Measurements from ENCODE around the gene RABL2B. TPM values are rescaled to one million over a fixed set of nuclear protein-coding genes. Genes with fewer than 3 reads are reported as not detected.

The RABL2B gene
- total RNA-seq, 1 donor from 2014 or later: 14.7 TPM

DNA sequence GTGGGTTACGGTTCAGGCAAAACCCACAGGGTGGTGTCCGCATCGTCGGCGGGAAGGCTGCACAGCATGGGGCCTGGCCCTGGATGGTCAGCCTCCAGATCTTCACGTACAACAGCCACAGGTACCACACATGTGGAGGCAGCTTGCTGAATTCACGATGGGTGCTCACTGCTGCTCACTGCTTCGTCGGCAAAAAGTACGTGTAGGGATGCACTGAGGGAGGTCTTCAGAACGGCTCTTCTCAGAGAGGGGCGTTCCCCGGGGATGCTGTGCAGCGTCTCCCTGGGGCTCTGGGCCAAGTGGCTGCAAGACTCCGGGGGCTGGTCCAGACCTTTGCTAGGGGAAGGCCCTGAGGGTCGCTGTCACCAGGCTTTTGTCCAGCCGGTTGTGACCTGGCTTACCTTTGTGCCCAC, 44.2 kb downstream of the RABL2B start:
- FAIRE-seq (no peak), DNase-seq (ENCODE audit: low spot score in 2 of 2) (no peak)

DNA sequence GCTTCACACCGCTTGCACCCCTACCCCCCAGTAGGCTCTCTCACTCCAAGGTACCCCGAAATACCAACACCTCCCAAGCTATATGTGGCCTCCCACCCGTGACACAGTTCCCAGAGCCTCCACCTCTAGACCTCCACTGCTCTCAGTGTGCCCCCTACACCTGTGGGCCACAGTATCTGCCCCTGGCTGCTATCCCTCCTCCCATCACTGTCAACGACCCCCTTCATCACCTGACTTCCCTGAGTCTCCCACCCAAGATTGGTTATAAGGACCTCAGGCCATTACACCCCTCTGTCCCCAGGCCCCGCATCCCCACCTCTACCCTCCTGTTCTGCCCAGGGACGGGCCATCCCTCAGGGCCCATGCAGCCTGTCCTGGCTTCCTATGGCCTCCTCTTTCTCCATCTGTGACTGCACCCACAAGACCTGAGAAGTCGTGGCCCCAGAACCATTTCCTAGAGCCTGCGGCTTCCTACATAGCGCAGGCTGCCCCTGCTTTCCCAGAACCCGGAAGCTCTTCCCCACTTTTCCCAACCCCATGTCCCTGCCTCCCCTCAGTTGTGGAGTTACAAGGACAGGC, 44.7 kb downstream of the RABL2B start:
- no peak for DNase-seq (ENCODE audit: low spot score in 2 of 2)
- FAIRE-seq: no peak

GRCh38 chr22:50737728-50738648, 45.4 kb downstream of the RABL2B start, which contains the start of gene ACR:
TSS of gene ACR (plus strand) at chr22:50738204. CDS start at chr22:50738236, 32 bp downstream.
- no peak for FAIRE-seq

DNA sequence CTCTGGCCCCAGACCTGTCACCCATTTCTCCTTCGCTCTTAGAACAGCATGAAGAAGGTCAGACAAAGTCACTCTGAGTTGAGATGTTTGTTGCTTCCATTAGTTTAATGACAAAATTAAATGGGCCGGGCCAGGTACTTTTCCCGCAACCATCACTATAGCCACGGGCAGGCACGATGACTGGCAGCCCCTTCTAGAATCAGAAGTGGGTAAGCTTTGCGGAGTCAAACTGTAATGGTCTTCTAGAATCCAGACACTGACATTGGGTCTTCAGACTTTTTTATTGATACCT, 47.8 kb downstream of the RABL2B start:
- DNase-seq (ENCODE audit: low spot score in 2 of 2): no peak
- FAIRE-seq: no peak

More at GRCh38 chr22:50737728-50738648, 45.4 kb downstream of the RABL2B start, which contains the start of gene ACR:
- no peak for DNase-seq (ENCODE audit: low spot score in 2 of 2)

GRCh38 chr22:50734986-50735738, 48.3 kb downstream of the RABL2B start:
- FAIRE-seq: no peak
- DNase-seq (ENCODE audit: low spot score in 2 of 2): no peak

DNA sequence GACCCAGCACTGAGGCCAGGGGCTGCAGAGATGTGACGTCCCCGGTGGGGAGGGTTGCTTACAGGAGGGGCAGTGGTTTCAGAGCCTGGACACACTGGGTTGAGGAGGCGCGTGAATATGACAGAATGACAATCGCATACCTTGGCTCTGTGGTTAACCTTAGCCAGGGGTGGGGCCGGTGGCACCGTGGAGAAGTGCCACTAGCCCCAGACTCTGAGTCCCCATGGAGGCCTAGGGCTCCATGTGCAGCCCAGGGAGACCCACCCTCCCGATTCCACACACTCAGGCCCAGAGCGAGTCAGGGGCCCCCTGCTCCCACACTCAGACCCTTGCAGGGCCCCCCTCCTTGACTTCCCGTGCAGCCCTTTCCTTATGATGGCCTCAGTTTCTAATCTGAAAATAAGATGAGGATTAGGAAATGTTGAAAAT, 49.1 kb downstream of the RABL2B start:
- DNase-seq (ENCODE audit: low spot score in 2 of 2) (no peak), FAIRE-seq (no peak)

DNA sequence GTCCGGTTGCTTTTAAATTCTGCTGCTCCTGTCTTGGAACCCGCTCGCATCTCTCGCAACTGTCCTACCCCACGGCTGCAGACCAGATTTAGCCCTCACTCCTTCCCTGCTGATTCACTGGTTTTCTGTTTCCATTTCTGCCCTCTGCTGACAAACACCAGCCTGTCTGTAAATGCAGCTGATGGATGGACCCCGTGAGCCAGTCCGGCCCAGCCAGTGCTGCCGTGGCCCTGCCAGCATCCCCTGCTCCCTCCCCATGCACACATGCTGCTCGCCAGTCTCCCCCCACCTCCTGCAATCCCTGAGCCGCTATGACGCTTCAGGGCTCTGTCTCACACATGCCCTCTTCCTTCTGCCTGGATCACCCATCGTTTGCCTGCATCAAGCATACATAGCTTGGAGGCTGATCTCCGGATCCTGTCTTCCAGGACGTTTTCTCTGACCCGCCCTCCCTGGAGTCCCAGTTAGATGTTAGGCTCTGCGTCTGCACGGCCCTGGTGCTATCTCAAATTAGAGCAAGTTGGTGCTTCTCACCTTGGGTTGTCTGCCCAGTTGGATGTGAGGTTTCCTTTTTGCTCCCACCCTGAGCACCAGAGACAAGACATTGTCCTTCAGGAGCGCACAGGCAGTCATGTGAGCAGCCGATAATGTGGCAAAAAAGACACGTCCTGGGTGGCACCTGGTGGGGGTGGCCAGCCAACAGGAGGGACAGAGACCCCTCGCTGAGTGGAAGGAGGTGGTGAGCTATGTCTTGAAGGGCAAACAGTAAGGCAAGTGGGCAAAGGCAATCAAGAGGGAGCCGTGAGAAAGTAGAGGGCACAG, 49.7 kb downstream of the RABL2B start:
- FAIRE-seq: no peak
- DNase-seq (ENCODE audit: low spot score in 2 of 2): peak; percentile 72 to 76

DNA sequence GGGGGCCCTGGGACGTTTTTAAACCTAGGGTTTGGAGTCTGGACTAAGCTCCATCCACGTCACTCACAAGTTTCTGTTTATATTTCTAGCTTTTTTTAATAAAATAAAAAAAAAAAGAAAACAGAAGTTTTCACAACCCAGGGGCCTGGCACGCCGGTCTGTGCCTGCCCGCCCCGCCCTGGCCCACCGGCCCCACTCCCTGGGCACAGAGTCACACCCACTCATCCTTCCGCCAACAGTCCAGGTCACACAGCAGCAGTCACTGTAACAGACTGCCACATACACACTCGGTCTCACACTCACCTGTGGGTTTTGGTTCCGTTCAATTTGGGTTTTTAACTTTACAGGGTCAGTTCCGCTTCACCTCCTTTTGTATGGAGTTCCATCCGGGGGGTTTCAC, 50.8 kb downstream of the RABL2B start:
- FAIRE-seq: no peak
- DNase-seq (ENCODE audit: low spot score in 2 of 2): no peak

GRCh38 chr22:50731811-50732624, 51.4 kb downstream of the RABL2B start:
- DNase-seq (ENCODE audit: low spot score in 2 of 2) (peak; percentile 73 to 78), FAIRE-seq (no peak)

- DNase-seq (ENCODE audit: low spot score in 2 of 2) (no peak), FAIRE-seq (no peak)
Observed at GRCh38 chr22:50730941-50731661, 52.3 kb downstream of the RABL2B start.

DNA sequence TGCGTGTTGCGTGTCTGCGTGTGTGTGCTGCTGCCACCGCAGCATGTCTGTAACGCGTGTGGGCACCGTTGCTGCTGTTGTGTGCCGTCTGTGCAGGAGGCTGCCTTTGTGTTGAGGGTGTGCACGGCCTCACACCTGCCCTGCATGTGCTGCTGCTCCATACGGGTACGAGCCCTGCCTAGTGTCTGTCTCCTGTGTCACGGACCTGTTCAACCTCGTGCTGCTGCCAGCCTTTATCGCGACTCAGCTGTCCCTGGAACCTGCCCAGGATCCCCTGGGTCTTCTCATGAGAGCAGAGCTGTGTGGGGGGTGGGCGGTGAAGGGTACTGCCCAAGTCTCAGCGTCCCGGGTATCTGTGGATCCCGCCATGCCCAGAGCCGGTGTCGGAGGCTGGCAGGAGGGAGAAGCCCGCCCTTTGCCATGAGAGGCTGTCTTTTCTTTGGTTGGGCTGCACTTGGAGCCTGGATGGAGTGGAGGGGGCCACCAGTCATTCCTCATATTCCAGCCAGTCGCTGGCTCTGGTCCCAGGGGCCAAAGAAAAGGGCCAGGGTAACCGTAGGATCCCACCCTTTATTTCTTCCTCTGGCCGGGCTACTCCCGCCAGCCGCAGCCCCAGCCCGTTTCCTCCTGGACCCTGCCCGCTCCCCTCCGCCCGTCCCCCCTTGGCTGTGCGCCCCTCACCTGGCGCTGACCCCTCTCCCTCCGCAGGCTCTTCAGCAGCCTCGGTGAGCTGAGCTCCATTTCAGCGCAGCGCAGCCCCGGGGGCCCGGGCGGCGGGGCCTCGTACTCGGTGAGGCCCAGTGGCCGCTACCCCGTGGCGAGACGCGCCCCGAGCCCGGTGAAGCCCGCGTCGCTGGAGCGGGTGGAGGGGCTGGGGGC, 53.2 kb downstream of the RABL2B start:
- DNase-seq (ENCODE audit: low spot score in 2 of 2) (no peak), FAIRE-seq (no peak)

DNA sequence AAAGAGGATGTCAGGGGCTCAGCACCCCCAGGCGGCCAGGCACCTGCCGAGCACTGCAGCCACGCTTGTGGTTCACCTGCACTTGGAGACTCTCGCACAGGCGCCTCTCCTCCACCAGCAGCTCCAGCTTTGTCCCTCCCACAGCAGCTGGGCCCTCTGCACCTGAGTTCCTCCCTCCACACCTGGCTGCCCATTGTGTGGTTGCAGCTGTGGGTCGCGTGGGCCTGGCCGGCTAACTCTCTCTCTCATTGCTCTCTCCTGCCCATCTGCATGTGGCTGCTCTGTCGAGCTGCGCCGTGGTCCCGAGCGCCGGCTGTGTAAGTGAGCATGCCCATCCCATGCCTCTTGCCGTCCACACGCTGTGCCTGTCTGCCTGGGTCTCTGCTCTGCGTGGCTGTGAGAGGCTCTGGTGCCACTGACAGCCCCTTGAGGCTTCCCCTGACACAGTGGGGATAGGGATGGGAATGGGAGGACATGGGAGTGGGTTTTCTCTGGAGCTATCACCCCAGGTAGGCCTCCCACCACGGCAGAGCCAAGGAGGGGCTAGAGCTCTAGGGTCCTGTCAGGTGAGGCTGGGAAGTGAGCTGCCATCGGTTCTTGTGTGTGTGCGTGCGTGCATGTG, 53.9 kb downstream of the RABL2B start:
- no peak for FAIRE-seq
- DNase-seq (ENCODE audit: low spot score in 2 of 2): no peak

DNA sequence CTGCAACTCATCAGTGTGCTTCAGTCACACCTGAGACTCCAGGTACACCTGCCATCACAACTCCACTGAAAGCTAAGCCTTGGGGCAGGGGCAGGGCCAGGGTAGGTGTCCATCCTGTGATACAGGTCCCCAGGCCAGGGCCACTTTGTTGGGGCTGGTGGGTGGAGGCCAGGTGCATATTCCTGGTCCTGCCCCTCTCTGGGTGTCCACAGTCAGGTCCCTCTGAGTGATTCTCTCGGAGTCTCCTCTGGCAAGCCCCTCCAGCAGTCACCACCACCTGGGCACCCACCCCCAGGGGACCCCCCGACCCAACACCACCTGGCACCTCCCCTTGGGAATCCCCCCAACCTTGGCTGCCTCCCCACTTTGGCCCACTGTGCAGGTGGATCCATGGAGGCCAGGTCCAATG, 54.9 kb downstream of the RABL2B start:
- DNase-seq (ENCODE audit: low spot score in 2 of 2) (no peak), FAIRE-seq (no peak)

DNA sequence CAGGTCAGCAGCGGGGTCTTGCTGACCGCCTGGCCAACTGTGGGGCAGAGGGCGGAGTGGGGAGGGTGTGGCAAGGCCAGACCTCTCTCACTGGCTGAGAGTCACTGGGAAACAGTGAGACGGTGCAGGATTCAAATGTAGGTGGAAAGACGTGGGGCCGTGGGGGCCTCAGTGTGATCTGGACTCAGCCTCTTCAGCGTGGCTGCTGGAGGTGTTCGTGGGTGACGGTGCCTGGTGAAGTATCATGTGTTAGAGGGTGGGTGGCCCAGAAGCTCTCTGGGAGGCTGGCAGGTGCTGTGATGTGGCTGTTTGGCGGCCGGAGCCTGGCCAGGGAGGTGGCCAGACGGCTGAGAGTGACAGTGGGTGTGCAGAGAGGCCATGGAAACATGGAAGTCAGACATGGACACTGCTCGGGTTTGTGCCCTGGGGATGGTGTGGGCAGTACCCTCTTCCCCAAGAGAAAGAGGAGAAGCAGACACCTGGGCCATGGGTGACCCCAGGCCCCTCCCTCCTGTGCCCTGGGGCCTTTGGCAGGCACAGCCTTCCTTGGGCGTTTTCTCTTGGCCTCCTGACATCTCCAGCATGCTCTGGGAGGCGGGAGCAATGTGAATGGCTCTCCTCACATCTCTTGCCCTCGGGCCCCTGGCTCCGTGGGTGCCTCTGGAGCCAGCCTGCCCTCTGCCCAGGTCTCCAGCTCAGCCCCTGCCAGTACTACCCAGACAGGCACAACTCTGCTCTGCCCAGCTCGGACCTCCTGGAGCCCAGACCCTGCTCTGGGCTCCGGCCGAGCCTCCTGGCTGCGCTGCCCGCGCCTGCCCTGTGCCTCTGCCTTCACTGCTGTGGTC, 55.5 kb downstream of the RABL2B start:
- no peak for DNase-seq (ENCODE audit: low spot score in 2 of 2)

GRCh38 chr22:50726643-50727340, 56.6 kb downstream of the RABL2B start:
- no peak for FAIRE-seq
- no peak for DNase-seq (ENCODE audit: low spot score in 2 of 2)

More for the DNA sequence above, 55.5 kb downstream of the RABL2B start:
- FAIRE-seq: no peak

- FAIRE-seq (no peak), DNase-seq (ENCODE audit: low spot score in 2 of 2) (no peak)
Observed at GRCh38 chr22:50725597-50725996, 57.8 kb downstream of the RABL2B start.
